Lower leg skin (tissue), 3 donors: ENCODE results near the gene HS6ST3.

Experiments
- POLR2A ChIP-seq, 2 donors: fragments of 450-650 bp; IDR thresholded peaks; one replicate each; pipeline ENCODE4 v1.6.1; 2016 to 2017; ENCODE audit warnings: antibody characterized with exemption in 2 of 2, mild to moderate bottlenecking in 1 of 2, moderate library complexity in 1 of 2
- TF ChIP-seq, protein P1 (sequence below), 3 donors: fragments of 450-650 bp; IDR thresholded peaks; one replicate each; pipeline ENCODE4 v1.5.1; 2016; ENCODE audit warnings: antibody characterized with exemption in 3 of 3, mild to moderate bottlenecking in 3 of 3, moderate library complexity in 2 of 3

DNA sequence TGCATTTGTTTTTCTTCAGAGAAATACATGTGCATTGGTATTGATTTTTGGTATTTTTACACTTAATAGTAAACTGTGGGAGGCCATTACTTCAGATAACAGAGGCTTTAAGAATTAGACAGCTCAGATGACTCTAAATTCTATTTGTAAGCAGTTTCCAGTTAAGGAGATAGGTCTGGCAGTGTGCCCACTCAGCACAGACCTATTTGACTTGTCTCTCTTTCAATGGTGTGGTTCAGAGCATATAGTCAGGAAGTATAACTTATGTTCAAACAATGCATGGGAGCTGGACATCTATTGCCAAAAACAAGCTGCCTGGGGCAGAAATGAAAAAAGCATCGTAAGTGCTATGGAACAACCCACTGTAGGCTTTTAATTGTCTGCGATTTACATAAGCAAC lies 370.7 kb downstream of the HS6ST3 start:
- TF ChIP-seq, protein P1, sequence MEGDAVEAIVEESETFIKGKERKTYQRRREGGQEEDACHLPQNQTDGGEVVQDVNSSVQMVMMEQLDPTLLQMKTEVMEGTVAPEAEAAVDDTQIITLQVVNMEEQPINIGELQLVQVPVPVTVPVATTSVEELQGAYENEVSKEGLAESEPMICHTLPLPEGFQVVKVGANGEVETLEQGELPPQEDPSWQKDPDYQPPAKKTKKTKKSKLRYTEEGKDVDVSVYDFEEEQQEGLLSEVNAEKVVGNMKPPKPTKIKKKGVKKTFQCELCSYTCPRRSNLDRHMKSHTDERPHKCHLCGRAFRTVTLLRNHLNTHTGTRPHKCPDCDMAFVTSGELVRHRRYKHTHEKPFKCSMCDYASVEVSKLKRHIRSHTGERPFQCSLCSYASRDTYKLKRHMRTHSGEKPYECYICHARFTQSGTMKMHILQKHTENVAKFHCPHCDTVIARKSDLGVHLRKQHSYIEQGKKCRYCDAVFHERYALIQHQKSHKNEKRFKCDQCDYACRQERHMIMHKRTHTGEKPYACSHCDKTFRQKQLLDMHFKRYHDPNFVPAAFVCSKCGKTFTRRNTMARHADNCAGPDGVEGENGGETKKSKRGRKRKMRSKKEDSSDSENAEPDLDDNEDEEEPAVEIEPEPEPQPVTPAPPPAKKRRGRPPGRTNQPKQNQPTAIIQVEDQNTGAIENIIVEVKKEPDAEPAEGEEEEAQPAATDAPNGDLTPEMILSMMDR (IDR thresholded peaks at IDR 0.05), result no peak
- TF ChIP-seq POLR2A (IDR thresholded peaks at IDR 0.05), result no peak
